Esophagus squamous epithelium (tissue), 4 donors: Measurements from ENCODE around the gene PICK1.

Experiments used
- CTCF ChIP-seq, 6 experiments: fragments of 450-650 bp in 4 of 6; fragments of 200-600 bp in 2 of 6; sonication (generic) in 2 of 6; IDR thresholded peaks; one replicate each; pipeline ENCODE4 v1.5.1; 2016 to 2019; ENCODE audit warnings: antibody characterized with exemption in 6 of 6, mild to moderate bottlenecking in 4 of 6, moderate library complexity in 4 of 6
- POLR2A ChIP-seq, 4 donors: fragments of 450-650 bp; IDR thresholded peaks; one replicate each; pipeline ENCODE4 v1.6.1; 2017; ENCODE audit warnings: antibody characterized with exemption in 4 of 4, mild to moderate bottlenecking in 4 of 4, moderate library complexity in 3 of 4

- TF ChIP-seq CTCF (IDR thresholded peaks at IDR 0.05), result no peak
- no peak for TF ChIP-seq POLR2A (IDR thresholded peaks at IDR 0.05)
These were observed 18.8 kb upstream of the PICK1 start for GRCh38 chr22:38038426-38038825.
